Articular chondrocyte of knee joint (primary cell): ENCODE measurements around the gene PLEKHH1. TPM values are rescaled to one million over a fixed set of nuclear protein-coding genes. Genes with fewer than 3 reads are reported as not detected.

Experiments used
- small RNA-seq: library from RNA; depleted of rRNA; stranded (forward); fragments of <200 nt; gene quantifications from one replicate; pipeline ENCODE3, GENCODE V24; 2012
- total RNA-seq: library from RNA; depleted of rRNA; stranded (reverse); fragments of >200 nt; gene quantifications from 2 replicates; pipeline ENCODE4 v1.2.3, GENCODE V29; 2012

Gene PLEKHH1
- total RNA-seq = 0.26 and 0.86 TPM in 2 replicates

GRCh38 chr14:67532998-67533753 is at the start of gene PLEKHH1:
Gene PLEKHH1 (plus strand): TSS chr14:67533290. CDS start chr14:67541868, 8,578 bp downstream.

GRCh38 chr14:67487937-67488893 is 44.9 kb upstream of the PLEKHH1 start, which contains the start of gene TMEM229B:
Gene TMEM229B (minus strand): TSS chr14:67488721. CDS start chr14:67473923, 14,798 bp downstream.

DNA sequence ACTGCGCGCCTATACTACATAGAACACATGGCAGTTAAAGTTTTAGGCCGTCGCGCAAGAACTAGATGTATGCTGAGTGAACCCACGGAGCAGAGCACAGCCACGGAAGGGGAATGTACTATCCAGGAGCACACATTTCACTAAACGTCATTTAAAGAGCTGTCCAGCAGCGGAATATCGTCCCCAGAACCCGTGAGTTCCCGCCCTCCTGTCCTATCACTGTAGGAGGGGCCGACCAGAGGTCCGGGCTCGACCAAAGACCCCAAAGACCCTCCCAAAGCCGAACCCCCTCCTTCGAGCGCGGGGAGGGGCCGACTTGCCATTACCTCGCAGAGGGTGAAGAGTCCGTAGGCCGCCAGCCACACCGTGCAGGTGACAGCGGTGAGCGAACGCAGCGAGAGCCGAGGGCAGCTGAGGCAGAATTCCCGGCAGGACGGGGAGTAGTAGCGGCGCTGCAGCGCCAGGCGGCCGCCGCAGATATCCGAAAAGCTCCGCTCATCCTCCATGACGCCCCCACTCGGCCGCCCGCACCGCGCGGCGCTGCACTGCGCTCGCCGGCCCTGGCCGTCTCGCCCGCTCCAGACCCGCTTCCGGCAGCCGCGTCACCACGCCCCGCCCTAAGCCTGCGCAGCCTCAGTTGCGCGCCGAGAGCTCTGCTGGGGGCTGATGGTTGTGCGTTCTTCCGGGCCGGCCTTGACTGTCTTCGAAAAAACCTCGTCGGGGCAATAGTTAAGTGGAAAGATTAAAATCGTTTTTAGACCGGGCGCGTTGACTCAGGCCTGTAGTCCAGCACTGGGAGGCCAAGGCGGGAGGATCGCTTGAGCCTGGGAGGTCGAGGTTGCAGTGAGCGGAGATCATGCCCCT is 66.8 kb downstream of the PLEKHH1 start, which contains the start of gene PIGH:
Gene PIGH, minus strand, starts transcription at position 571 of the 864 bp plus-strand sequence. Its CDS starts 65 bp downstream, at position 506.

DNA sequence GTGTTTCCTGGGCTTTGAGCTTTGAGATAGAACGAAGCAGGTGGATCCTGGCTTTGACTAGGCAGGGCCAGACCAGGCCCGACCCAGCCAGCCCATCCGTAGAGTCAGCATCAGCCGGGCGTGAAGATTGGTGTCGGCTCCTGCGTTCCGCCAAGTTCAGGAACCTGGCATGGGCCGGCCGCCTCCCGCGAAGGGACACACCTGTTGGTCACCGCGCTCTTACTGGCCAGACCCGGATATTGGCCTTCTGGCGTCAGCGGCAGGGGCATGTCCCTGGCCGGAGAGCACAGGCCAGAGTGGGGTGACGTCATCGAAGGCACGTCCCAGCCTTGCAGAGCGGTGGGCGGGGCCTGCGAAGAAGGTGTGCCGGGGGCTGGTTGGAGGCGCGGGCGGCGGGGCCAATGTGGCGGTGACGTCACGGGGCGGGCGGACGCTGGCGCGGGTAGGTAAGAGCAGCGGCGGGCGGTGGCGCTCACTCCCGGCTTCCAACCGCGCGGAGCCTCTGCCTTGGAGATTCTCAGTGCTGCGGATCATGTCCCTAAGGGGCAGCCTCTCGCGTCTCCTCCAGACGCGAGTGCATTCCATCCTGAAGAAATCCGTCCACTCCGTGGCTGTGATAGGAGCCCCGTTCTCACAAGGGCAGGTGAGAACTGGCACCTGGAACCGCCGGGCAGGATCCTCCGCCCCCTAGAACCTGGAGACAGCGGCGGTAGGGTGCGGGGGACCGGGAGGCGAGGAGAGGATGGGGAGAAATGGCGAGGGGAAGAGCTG is 86.5 kb downstream of the PLEKHH1 start, which contains the start of gene ARG2:
Gene ARG2, plus strand, starts transcription at position 475 of the 771 bp plus-strand sequence. Its CDS starts 58 bp downstream, at position 533.

Small RNAs within 50 kb of the gene (small RNA-seq; reads per million reads assigned to genes)
- not detected for gene AL132640.3
- not detected for gene RF00019

Other genes starting within 250 kb of the PLEKHH1 start
- gene ATP6V1D, start 173.5 kb upstream of the PLEKHH1 start, total RNA-seq = 129 and 149 TPM in 2 replicates
- 121 and 137 TPM in 2 replicates for gene EIF2S1, start 173.0 kb upstream of the PLEKHH1 start, total RNA-seq
- 0.54 TPM in 1 of 2 replicates, not detected in the other for gene PLEK2, start 121.1 kb upstream of the PLEKHH1 start, total RNA-seq
- 1.2 and 1.8 TPM in 2 replicates for gene TMEM229B, start 44.6 kb upstream of the PLEKHH1 start, total RNA-seq
- gene PIGH, start 67.0 kb downstream of the PLEKHH1 start, total RNA-seq = 18.2 and 18.3 TPM in 2 replicates
- gene ARG2, start 86.6 kb downstream of the PLEKHH1 start, total RNA-seq = 2.3 and 3.7 TPM in 2 replicates
- gene VTI1B, start 141.3 kb downstream of the PLEKHH1 start, total RNA-seq = 66.3 and 78.4 TPM in 2 replicates
- 77.8 and 85.8 TPM in 2 replicates for gene RDH11, start 162.5 kb downstream of the PLEKHH1 start, total RNA-seq
- gene RDH12, start 168.6 kb downstream of the PLEKHH1 start, total RNA-seq = not detected in 2 replicates